Adrenal gland (tissue), 12 donors: ENCODE data around the gene FKBP9. TPM values are rescaled to one million over a fixed set of nuclear protein-coding genes. Genes with fewer than 3 reads are reported as not detected.
A peak's percentile ranks its signal among the peaks of the same experiment; 100 is the strongest.

ENCODE experiments used
- DNase-seq, 7 donors: peaks; one replicate each; pipeline ENCODE4 v3.0.0-alpha.2; 2019 to 2020
- H3K27ac ChIP-seq, 5 donors: fragments of 200-600 bp; sonication (generic) in 4 of 5; 1 replicate in 3 of 5; 2 replicates in 2 of 5; pipeline versions ENCODE4 v1.5.1 to v1.8.0; 2016 to 2020; ENCODE audit warnings: mild to moderate bottlenecking in 1 of 5
- H3K27me3 ChIP-seq: fragments of 200-600 bp; 2 replicates; pipeline ENCODE4 v1.8.0; 2021
- H3K36me3 ChIP-seq, 2 donors: fragments of 200-600 bp; replicated peaks in 1 of 2; 1 replicate in 1 of 2; 2 replicates in 1 of 2; pipeline versions ENCODE4 v1.5.1 to v1.8.0; 2018 to 2022
- H3K4me1 ChIP-seq, 2 donors: fragments of 200-600 bp; replicated peaks in 1 of 2; 1 replicate in 1 of 2; 2 replicates in 1 of 2; pipeline versions ENCODE4 v1.5.1 to v1.8.0; 2018 to 2021
- H3K4me3 ChIP-seq, 4 donors: fragments of 200-600 bp; sonication (generic) in 3 of 4; one replicate each; pipeline ENCODE4 v1.5.1; 2016 to 2018
- H3K9me3 ChIP-seq, 3 donors: fragments of 200-600 bp; sonication (generic) in 1 of 3; replicated peaks in 1 of 3; 1 replicate in 2 of 3; 2 replicates in 1 of 3; pipeline versions ENCODE4 v1.5.1 to v1.8.0; 2016 to 2021
- CTCF ChIP-seq, 6 experiments: fragments of 450-650 bp in 4 of 6; fragments of 200-600 bp in 2 of 6; sonication (generic) in 1 of 6; IDR thresholded peaks; 1 replicate in 5 of 6; 2 replicates in 1 of 6; pipeline versions ENCODE4 v1.5.1 to v1.8.0; 2016 to 2021; ENCODE audit warnings: antibody characterized with exemption in 6 of 6, mild to moderate bottlenecking in 2 of 6, moderate library complexity in 1 of 6
- POLR2A ChIP-seq, 2 donors: fragments of 450-650 bp; IDR thresholded peaks; one replicate each; pipeline ENCODE4 v1.6.1; 2017; ENCODE audit warnings: antibody characterized with exemption in 2 of 2, mild to moderate bottlenecking in 2 of 2, moderate library complexity in 1 of 2
- WGBS, 4 donors: extraction: QIAGEN DNeasy Blood & Tissue Kit in 2 of 4; methylation state at CpG; one replicate each; pipeline versions ENCODE4 v1.1.5 to v1.1.7; 2013 to 2017; 5-methylcytosine and 5-hydroxymethylcytosine counted together
- intact Hi-C, 2 donors: fragments of 100-400 bp; cut with DNase I; formaldehyde crosslinking; loops; one replicate each; pipeline versions ENCODE4 v1.14.1 to v1.15.0; 2022 to 2023
- polyA plus RNA-seq, 3 donors: library from polyadenylated mRNA; stranded (reverse); fragments of 200-250 nt in 2 of 3; fragments of 350-450 nt in 1 of 3; fragmentation: Illumina TruSeq in 1 of 3; extraction: RNeasy Lipid Tissue Mini Kit (QIAGEN cat#74804) in 1 of 3; gene quantifications; one replicate each; pipeline ENCODE4 v1.2.3, GENCODE V29; 2013 to 2014
- total RNA-seq, 9 donors: library from RNA; depleted of rRNA in 4 of 9; stranded (reverse); fragments of >200 nt in 4 of 9; fragments of 120-200 nt in 1 of 9; fragmentation: NEBNext Ultra II Directional in 1 of 9; extraction: Animal tissue kit (Norgen Biotek cat#: 25700) in 1 of 9; gene quantifications; one replicate each; pipeline versions ENCODE4 v1.1.0 to v1.2.4, GENCODE V29; 2013 to 2023
- donor health status: healthy with polysubstance abuse.
- donor health status: Bipolar disorder and iron deficiency.
- donor health status: DM: yes; HTN: yes; CAD: no.
- donor health status: DM: no; HTN: no; CAD: no.
- donor health status: DM: no; HTN: no; CAD: no.
- donor health status: DM: yes; HTN: yes; CAD: no.

Gene FKBP9
- total and polyA plus RNA-seq, 12 donors: 26.8 to 299 (median 144) TPM

- no peaks in the 10 kb centered on the region for H3K9me3 ChIP-seq
- TF ChIP-seq CTCF (IDR thresholded peaks at IDR 0.05): no peak
- TF ChIP-seq POLR2A (IDR thresholded peaks at IDR 0.05): no peak
- no peaks in the 10 kb centered on the region for H3K27me3 ChIP-seq
- intact Hi-C loops: no loop called here
- H3K4me1 ChIP-seq: peaks cover 13 to 59% of the 10 kb centered on the region in 2 donors
- DNase-seq: no peak
- WGBS, 4 donors: 87 to 90% (median 88%) methylated on average over 8 of the region's 8 CpGs
- no peaks in the 10 kb centered on the region for H3K36me3 ChIP-seq
- peak overlapping the region in 1 of 5 donors; percentile 76 for H3K27ac ChIP-seq
- peak overlapping the region in 1 of 4 donors; percentile 60 for H3K4me3 ChIP-seq
Measured at GRCh38 chr7:33041631-33042428, 84.6 kb downstream of the FKBP9 start.

- DNase-seq: no peak
- no peaks in the 10 kb centered on the region for H3K36me3 ChIP-seq
- no peaks in the 10 kb centered on the region for H3K27me3 ChIP-seq
- H3K27ac ChIP-seq: peak overlapping the region in 1 of 5 donors; percentile 38
- H3K4me3 ChIP-seq: no peak overlapping the region
- H3K4me1 ChIP-seq: peaks cover 2 to 46% of the 10 kb centered on the region in 2 donors
- intact Hi-C loops: no loop called here
- no peaks in the 10 kb centered on the region for H3K9me3 ChIP-seq
- TF ChIP-seq CTCF (IDR thresholded peaks at IDR 0.05) (no peak), POLR2A (IDR thresholded peaks at IDR 0.05) (no peak)
- WGBS, 4 donors: 90 to 95% (median 91%) methylated on average over 6 of the region's 6 CpGs
Measured at GRCh38 chr7:33043501-33044400, 86.5 kb downstream of the FKBP9 start.

GRCh38 chr7:33044401-33044718 lies 87.1 kb downstream of the FKBP9 start:
- WGBS, 4 donors: 43 to 62% (median 55%) methylated on average over 3 of the region's 3 CpGs
- H3K4me1 ChIP-seq: peaks cover 0 to 41% of the 10 kb centered on the region in 2 donors
- intact Hi-C loops: no loop called here

More at GRCh38 chr7:33044401-33044718, 87.1 kb downstream of the FKBP9 start:
- DNase-seq: no peak
- no peaks in the 10 kb centered on the region for H3K27me3 ChIP-seq
- no peak overlapping the region for H3K4me3 ChIP-seq
- H3K9me3 ChIP-seq: no peaks in the 10 kb centered on the region
- H3K36me3 ChIP-seq: no peaks in the 10 kb centered on the region
- TF ChIP-seq POLR2A (IDR thresholded peaks at IDR 0.05) (no peak), CTCF (IDR thresholded peaks at IDR 0.05) (peak in 5 of 6 experiments; percentile 10 to 48 (median 31))
- peak overlapping the region in 1 of 5 donors; percentile 38 for H3K27ac ChIP-seq
